Measurements from ENCODE around the gene PCDHGB5.

The PCDHGB5 gene

GRCh38 chr5:141359790-141360426 lies 37.8 kb upstream of the PCDHGB5 start, which contains the start of gene PCDHGB2:
Gene PCDHGB2, plus strand, starts transcription at chr5:141359994. Its CDS starts 142 bp downstream, at chr5:141360136.
- Histone ChIP-seq H3K9ac (ENCODE audit: insufficient read length) (no peak within 1 kb of the TSS), H3K9me3 (ENCODE audit: low read depth, low read length) (peaks cover 5% of the 10 kb centered on the region; the same call in 1 of the 2 replicates), H3K4me3 (peak within 1 kb of the TSS; percentile 49), H3K36me3 (ENCODE audit: insufficient read depth, low read length) (no peaks in the 10 kb centered on the region), H3K27ac (no peak within 1 kb of the TSS)
- no peak for DNase-seq (ENCODE audit: low read depth, low spot score)
- no peak for TF ChIP-seq FOXP2 (optimal IDR thresholded peaks at IDR 0.05; ENCODE audit: control extremely low read depth, extremely low read length, insufficient read depth)
- no peak for TF ChIP-seq EZH2 (IDR thresholded peaks at IDR 0.05)
- TF ChIP-seq POLR2AphosphoS5 (IDR thresholded peaks at IDR 0.05; ENCODE audit: borderline replicate concordance, low read depth, low read length) = no peak

GRCh38 chr5:141360685-141361084 lies 37.1 kb upstream of the PCDHGB5 start:
- H3K36me3 ChIP-seq (ENCODE audit: insufficient read depth, low read length) = no peaks in the 10 kb centered on the region
- TF ChIP-seq FOXP2 (optimal IDR thresholded peaks at IDR 0.05; ENCODE audit: control extremely low read depth, extremely low read length, insufficient read depth) (no peak), EZH2 (IDR thresholded peaks at IDR 0.05) (no peak), POLR2AphosphoS5 (IDR thresholded peaks at IDR 0.05; ENCODE audit: borderline replicate concordance, low read depth, low read length) (no peak)
- peaks cover 5% of the 10 kb centered on the region; the same call in 1 of the 2 replicates for H3K9me3 ChIP-seq (ENCODE audit: low read depth, low read length)
- no peak for DNase-seq (ENCODE audit: low read depth, low spot score)
- no peak overlapping the region for H3K27ac ChIP-seq
- no peak overlapping the region for H3K9ac ChIP-seq (ENCODE audit: insufficient read length)
- H3K4me3 ChIP-seq = no peak overlapping the region

GRCh38 chr5:141362719-141363118 lies 35.0 kb upstream of the PCDHGB5 start:
- Histone ChIP-seq H3K27ac (no peak overlapping the region), H3K9me3 (ENCODE audit: low read depth, low read length) (peaks cover 5% of the 10 kb centered on the region; the same call in 1 of the 2 replicates), H3K4me3 (0 out of 2 replicates have a peak overlapping the region, but pooled peaks have one; percentile 7), H3K36me3 (ENCODE audit: insufficient read depth, low read length) (no peaks in the 10 kb centered on the region), H3K9ac (ENCODE audit: insufficient read length) (no peak overlapping the region)
- no peak for TF ChIP-seq EZH2 (IDR thresholded peaks at IDR 0.05)
- no peak for TF ChIP-seq FOXP2 (optimal IDR thresholded peaks at IDR 0.05; ENCODE audit: control extremely low read depth, extremely low read length, insufficient read depth)
- no peak for TF ChIP-seq POLR2AphosphoS5 (IDR thresholded peaks at IDR 0.05; ENCODE audit: borderline replicate concordance, low read depth, low read length)
- no peak for DNase-seq (ENCODE audit: low read depth, low spot score)

- Histone ChIP-seq H3K27ac (no peak within 1 kb of the TSS), H3K36me3 (ENCODE audit: insufficient read depth, low read length) (no peaks in the 10 kb centered on the region), H3K4me3 (no peak within 1 kb of the TSS), H3K9ac (ENCODE audit: insufficient read length) (no peak within 1 kb of the TSS), H3K9me3 (ENCODE audit: low read depth, low read length) (peaks cover 5% of the 10 kb centered on the region; the same call in 1 of the 2 replicates)
- no peak for DNase-seq (ENCODE audit: low read depth, low spot score)
- no peak for TF ChIP-seq POLR2AphosphoS5 (IDR thresholded peaks at IDR 0.05; ENCODE audit: borderline replicate concordance, low read depth, low read length)
- TF ChIP-seq FOXP2 (optimal IDR thresholded peaks at IDR 0.05; ENCODE audit: control extremely low read depth, extremely low read length, insufficient read depth) = no peak
- TF ChIP-seq EZH2 (IDR thresholded peaks at IDR 0.05) = no peak
These were observed 33.6 kb upstream of the PCDHGB5 start, which contains the start of gene PCDHGA5 for GRCh38 chr5:141363952-141364660. Gene PCDHGA5, plus strand, starts transcription at chr5:141364162. Its CDS starts 169 bp downstream, at chr5:141364331.

- TF ChIP-seq FOXP2 (optimal IDR thresholded peaks at IDR 0.05; ENCODE audit: control extremely low read depth, extremely low read length, insufficient read depth) (no peak), EZH2 (IDR thresholded peaks at IDR 0.05) (no peak), POLR2AphosphoS5 (IDR thresholded peaks at IDR 0.05; ENCODE audit: borderline replicate concordance, low read depth, low read length) (no peak)
- Histone ChIP-seq H3K36me3 (ENCODE audit: insufficient read depth, low read length) (no peaks in the 10 kb centered on the region), H3K9me3 (ENCODE audit: low read depth, low read length) (peaks cover 5% of the 10 kb centered on the region; the same call in 1 of the 2 replicates), H3K27ac (no peak overlapping the region), H3K9ac (ENCODE audit: insufficient read length) (no peak overlapping the region), H3K4me3 (no peak overlapping the region)
- no peak for DNase-seq (ENCODE audit: low read depth, low spot score)
These were observed 31.5 kb upstream of the PCDHGB5 start for GRCh38 chr5:141366016-141366896.

GRCh38 chr5:141369994-141370848 lies 27.5 kb upstream of the PCDHGB5 start, which contains the start of gene PCDHGB3:
Gene PCDHGB3, plus strand, starts transcription at chr5:141370242. Its CDS starts 153 bp downstream, at chr5:141370395.
- Histone ChIP-seq H3K4me3 (no peak within 1 kb of the TSS), H3K9me3 (ENCODE audit: low read depth, low read length) (no peaks in the 10 kb centered on the region), H3K36me3 (ENCODE audit: insufficient read depth, low read length) (no peaks in the 10 kb centered on the region), H3K9ac (ENCODE audit: insufficient read length) (no peak within 1 kb of the TSS), H3K27ac (no peak within 1 kb of the TSS)
- TF ChIP-seq FOXP2 (optimal IDR thresholded peaks at IDR 0.05; ENCODE audit: control extremely low read depth, extremely low read length, insufficient read depth) (no peak), EZH2 (IDR thresholded peaks at IDR 0.05) (no peak), POLR2AphosphoS5 (IDR thresholded peaks at IDR 0.05; ENCODE audit: borderline replicate concordance, low read depth, low read length) (no peak)
- DNase-seq (ENCODE audit: low read depth, low spot score) = no peak
